Mesendoderm (in vitro differentiated cells): ENCODE results near the gene ZNF536.

Source experiments
- DNase-seq: peaks from one replicate; pipeline ENCODE4 v3.0.0; 2013
- H2AK5ac ChIP-seq: 2 replicates; pipeline ENCODE4 v1.6.1; 2013; ENCODE audit warnings: low read length, inconsistent platforms
- H2BK120ac ChIP-seq: 2 replicates; pipeline ENCODE4 v1.6.1; 2013; ENCODE audit warnings: low read depth, mild to moderate bottlenecking, low read length, moderate library complexity, mixed read lengths
- H2BK15ac ChIP-seq: replicated peaks from 2 replicates; pipeline ENCODE4 v1.6.1; 2013; ENCODE audit warnings: low read depth, mild to moderate bottlenecking, moderate library complexity
- H2BK5ac ChIP-seq: 2 replicates; pipeline ENCODE4 v1.6.1; 2013; ENCODE audit warnings: low read length, inconsistent platforms
- H3K18ac ChIP-seq: 2 replicates; pipeline ENCODE4 v1.6.1; 2013; ENCODE audit warnings: mild to moderate bottlenecking, low read length, mixed read lengths
- H3K23ac ChIP-seq: one replicate; pipeline ENCODE4 v1.6.1; 2013; ENCODE audit warnings: low read length
- H3K27ac ChIP-seq: 2 replicates; pipeline ENCODE4 v1.5.1; 2013; ENCODE audit warnings: low read depth, mild to moderate bottlenecking, inconsistent platforms, low read length, moderate library complexity
- H3K27me3 ChIP-seq: 2 replicates; pipeline ENCODE4 v1.6.1; 2013; ENCODE audit warnings: low read length, control low read depth, mild to moderate bottlenecking, inconsistent platforms; ENCODE audit not compliant: insufficient read depth, poor library complexity
- H3K36me3 ChIP-seq: 2 replicates; pipeline ENCODE4 v1.6.1; 2013; ENCODE audit warnings: low read length, inconsistent platforms; ENCODE audit not compliant: control insufficient read depth, insufficient read depth
- H3K4ac ChIP-seq: one replicate; pipeline ENCODE4 v1.6.1; 2013; ENCODE audit warnings: low read depth, mild to moderate bottlenecking, low read length, moderate library complexity
- H3K4me1 ChIP-seq: 2 replicates; pipeline ENCODE4 v1.6.1; 2013; ENCODE audit warnings: low read depth, low read length, inconsistent platforms; ENCODE audit not compliant: control insufficient read depth
- H3K4me2 ChIP-seq: 2 replicates; pipeline ENCODE4 v1.6.1; 2013; ENCODE audit warnings: low read length
- H3K4me3 ChIP-seq: 2 replicates; pipeline ENCODE4 v1.5.1; 2013; ENCODE audit warnings: mild to moderate bottlenecking, low read length
- H3K56ac ChIP-seq: one replicate; pipeline ENCODE4 v1.6.1; 2013; ENCODE audit warnings: low read length
- H3K79me1 ChIP-seq: 2 replicates; pipeline ENCODE4 v1.6.1; 2013; ENCODE audit warnings: low read length, inconsistent platforms
- H3K79me2 ChIP-seq: 2 replicates; pipeline ENCODE4 v1.6.1; 2013; ENCODE audit warnings: mild to moderate bottlenecking, low read length; ENCODE audit not compliant: control insufficient read depth, insufficient read depth
- H3K9ac ChIP-seq: 2 replicates; pipeline ENCODE4 v1.6.1; 2013; ENCODE audit warnings: low read length, inconsistent platforms
- H4K5ac ChIP-seq: one replicate; pipeline ENCODE4 v1.6.1; 2013; ENCODE audit warnings: low read length
- H4K8ac ChIP-seq: one replicate; pipeline ENCODE4 v1.6.1; 2013; ENCODE audit warnings: low read depth, mild to moderate bottlenecking, control low read depth, low read length, moderate library complexity
- WGBS: extraction: QIAGEN DNeasy Blood & Tissue Kit; methylation state at CpG from one replicate; pipeline ENCODE4 v1.1.7; 2013; ENCODE audit warnings: low lambda C conversion rate, missing lambda C conversion rate; ENCODE audit not compliant: insufficient coverage; ENCODE audit errors: extremely low coverage; 5-methylcytosine and 5-hydroxymethylcytosine counted together

ZNF536 gene

GRCh38 chr19:30450100-30450499, 77.9 kb downstream of the ZNF536 start:
- H4K5ac ChIP-seq = no peak overlapping the region
- H3K4ac ChIP-seq = no peak overlapping the region
- peak; percentile 82 for DNase-seq
- H3K79me2 ChIP-seq = no peaks in the 10 kb centered on the region
- no peak overlapping the region for H3K4me3 ChIP-seq
- H3K9ac ChIP-seq = no peak overlapping the region
- H2AK5ac ChIP-seq = no peak overlapping the region
- H2BK15ac ChIP-seq = no peak overlapping the region
- peaks cover 4% of the 10 kb centered on the region for H3K4me1 ChIP-seq
- H3K4me2 ChIP-seq = no peak overlapping the region
- H3K36me3 ChIP-seq = no peaks in the 10 kb centered on the region
- H3K27ac ChIP-seq = no peak overlapping the region
- H3K79me1 ChIP-seq = no peaks in the 10 kb centered on the region
- no peak overlapping the region for H4K8ac ChIP-seq
- H3K56ac ChIP-seq = no peak overlapping the region
- no peak overlapping the region for H3K23ac ChIP-seq
- no peaks in the 10 kb centered on the region for H3K27me3 ChIP-seq
- H2BK120ac ChIP-seq = no peak overlapping the region
- WGBS = no CpG with 5 or more reads among the region's 7 CpGs
- no peak overlapping the region for H2BK5ac ChIP-seq
- H3K18ac ChIP-seq = no peak overlapping the region

- Histone ChIP-seq H2AK5ac (no peak overlapping the region), H2BK15ac (no peak overlapping the region), H3K79me1 (no peaks in the 10 kb centered on the region), H2BK120ac (no peak overlapping the region), H3K23ac (no peak overlapping the region), H2BK5ac (no peak overlapping the region), H3K4me1 (peaks cover 4% of the 10 kb centered on the region), H3K4me3 (no peak overlapping the region), H3K4ac (no peak overlapping the region), H3K27me3 (no peaks in the 10 kb centered on the region), H3K56ac (no peak overlapping the region), H3K9ac (no peak overlapping the region), H3K79me2 (no peaks in the 10 kb centered on the region), H3K27ac (no peak overlapping the region), H3K18ac (no peak overlapping the region), H3K36me3 (no peaks in the 10 kb centered on the region), H4K8ac (no peak overlapping the region), H4K5ac (no peak overlapping the region), H3K4me2 (no peak overlapping the region)
- DNase-seq = no peak
- no CpG with 5 or more reads among the region's 31 CpGs for WGBS
Measured at GRCh38 chr19:30450835-30451321, 78.7 kb downstream of the ZNF536 start.

GRCh38 chr19:30452931-30453330, 80.7 kb downstream of the ZNF536 start:
- Histone ChIP-seq H2BK15ac (no peak overlapping the region), H3K4me3 (no peak overlapping the region), H2BK5ac (no peak overlapping the region), H3K4ac (no peak overlapping the region), H2BK120ac (no peak overlapping the region), H3K9ac (no peak overlapping the region), H3K18ac (no peak overlapping the region), H3K27me3 (no peaks in the 10 kb centered on the region), H4K5ac (no peak overlapping the region), H3K36me3 (no peaks in the 10 kb centered on the region), H3K4me2 (no peak overlapping the region), H3K4me1 (peaks cover 4% of the 10 kb centered on the region), H3K27ac (no peak overlapping the region), H3K56ac (no peak overlapping the region), H3K79me2 (no peaks in the 10 kb centered on the region), H2AK5ac (no peak overlapping the region), H3K23ac (no peak overlapping the region), H4K8ac (no peak overlapping the region), H3K79me1 (no peaks in the 10 kb centered on the region)
- WGBS = no CpG with 5 or more reads among the region's 7 CpGs
- no peak for DNase-seq

GRCh38 chr19:30453743-30454142, 81.6 kb downstream of the ZNF536 start:
- Histone ChIP-seq H2AK5ac (no peak overlapping the region), H3K4me2 (no peak overlapping the region), H3K36me3 (no peaks in the 10 kb centered on the region), H3K27ac (no peak overlapping the region), H3K79me2 (no peaks in the 10 kb centered on the region), H3K4ac (no peak overlapping the region), H3K23ac (no peak overlapping the region), H3K9ac (no peak overlapping the region), H3K79me1 (no peaks in the 10 kb centered on the region), H3K27me3 (no peaks in the 10 kb centered on the region), H3K18ac (no peak overlapping the region), H3K4me1 (peaks cover 4% of the 10 kb centered on the region), H4K8ac (no peak overlapping the region), H4K5ac (no peak overlapping the region), H2BK5ac (no peak overlapping the region), H3K56ac (no peak overlapping the region), H2BK15ac (no peak overlapping the region), H2BK120ac (no peak overlapping the region), H3K4me3 (no peak overlapping the region)
- no peak for DNase-seq
- no CpG with 5 or more reads among the region's 6 CpGs for WGBS

- no peak overlapping the region for H3K18ac ChIP-seq
- H3K4me1 ChIP-seq = no peaks in the 10 kb centered on the region
- H4K8ac ChIP-seq = no peak overlapping the region
- no peak overlapping the region for H3K4me3 ChIP-seq
- no peak overlapping the region for H3K4me2 ChIP-seq
- H3K79me1 ChIP-seq = no peaks in the 10 kb centered on the region
- DNase-seq = no peak
- H3K79me2 ChIP-seq = no peaks in the 10 kb centered on the region
- H3K23ac ChIP-seq = no peak overlapping the region
- H4K5ac ChIP-seq = no peak overlapping the region
- no peak overlapping the region for H2AK5ac ChIP-seq
- no peak overlapping the region for H3K4ac ChIP-seq
- no peak overlapping the region for H3K9ac ChIP-seq
- no peak overlapping the region for H2BK120ac ChIP-seq
- H3K36me3 ChIP-seq = no peaks in the 10 kb centered on the region
- H3K27ac ChIP-seq = no peak overlapping the region
- WGBS = no CpG with 5 or more reads among the region's 1 CpG
- H3K56ac ChIP-seq = no peak overlapping the region
- no peak overlapping the region for H2BK5ac ChIP-seq
- no peak overlapping the region for H2BK15ac ChIP-seq
- no peaks in the 10 kb centered on the region for H3K27me3 ChIP-seq
Measured at GRCh38 chr19:30455881-30456280, 83.7 kb downstream of the ZNF536 start.

GRCh38 chr19:30457484-30457883, 85.3 kb downstream of the ZNF536 start:
- no peak overlapping the region for H3K4me3 ChIP-seq
- no peaks in the 10 kb centered on the region for H3K36me3 ChIP-seq
- H2BK15ac ChIP-seq = no peak overlapping the region
- no peak overlapping the region for H3K9ac ChIP-seq
- H3K4me1 ChIP-seq = no peaks in the 10 kb centered on the region
- H3K23ac ChIP-seq = no peak overlapping the region
- no peak for DNase-seq
- no peak overlapping the region for H2BK120ac ChIP-seq
- H2BK5ac ChIP-seq = no peak overlapping the region
- no peak overlapping the region for H2AK5ac ChIP-seq
- H3K27me3 ChIP-seq = no peaks in the 10 kb centered on the region
- H3K27ac ChIP-seq = no peak overlapping the region
- no peaks in the 10 kb centered on the region for H3K79me2 ChIP-seq
- H3K56ac ChIP-seq = no peak overlapping the region
- H4K8ac ChIP-seq = no peak overlapping the region
- no peak overlapping the region for H3K18ac ChIP-seq
- H3K79me1 ChIP-seq = no peaks in the 10 kb centered on the region
- H4K5ac ChIP-seq = no peak overlapping the region
- WGBS = no CpG with 5 or more reads among the region's 4 CpGs
- no peak overlapping the region for H3K4ac ChIP-seq
- no peak overlapping the region for H3K4me2 ChIP-seq
